ENCODE results near the gene WDR44. TPM values are rescaled to one million over a fixed set of nuclear protein-coding genes. Genes with fewer than 3 reads are reported as not detected.
A peak's percentile ranks its signal among the peaks of the same experiment; 100 is the strongest.

WDR44 gene
- total and polyA plus RNA-seq, 2 of the 13 experiments (the other 11 are each of a cell fraction or from before 2014, with no cell fraction given) = 2.2 to 4.3 TPM

GRCh38 chrX:118345464-118346257, at the start of gene WDR44 (continued):
- TF ChIP-seq ZNF513 (CRISPR knock-in tag; conservative IDR thresholded peaks at IDR 0.05) (no peak), KDM6A (CRISPR knock-in tag; IDR thresholded peaks at IDR 0.05; ENCODE audit: low read depth) (no peak), ZNF652 (CRISPR knock-in tag; IDR thresholded peaks at IDR 0.05; ENCODE audit: borderline replicate concordance, low read depth) (no peak), ZFP1 (CRISPR knock-in tag; IDR thresholded peaks at IDR 0.05) (no peak), GATAD2A (CRISPR knock-in tag; IDR thresholded peaks at IDR 0.05) (no peak), XBP1 (CRISPR knock-in tag; IDR thresholded peaks at IDR 0.05) (no peak), ZNF296 (CRISPR knock-in tag; conservative IDR thresholded peaks at IDR 0.05) (no peak), FOXP1 (IDR thresholded peaks at IDR 0.05) (no peak), FOXP1 (CRISPR knock-in tag; IDR thresholded peaks at IDR 0.05) (no peak), SOX13 (IDR thresholded peaks at IDR 0.05) (no peak), SOX13 (CRISPR knock-in tag; conservative IDR thresholded peaks at IDR 0.05 in 1 of 2, IDR thresholded peaks at IDR 0.05 in 1 of 2) (no peak), HMGXB3 (CRISPR knock-in tag; IDR thresholded peaks at IDR 0.05; ENCODE audit: borderline replicate concordance) (no peak), MIER3 (CRISPR knock-in tag; IDR thresholded peaks at IDR 0.05; ENCODE audit: borderline replicate concordance) (no peak), NFKBIZ (CRISPR knock-in tag; IDR thresholded peaks at IDR 0.05) (no peak), NRL (CRISPR knock-in tag; IDR thresholded peaks at IDR 0.05; ENCODE audit: borderline replicate concordance) (no peak), HDAC2 (CRISPR knock-in tag; IDR thresholded peaks at IDR 0.05) (no peak), ZNF468 (CRISPR knock-in tag; IDR thresholded peaks at IDR 0.05) (no peak), YY1 (IDR thresholded peaks at IDR 0.05; ENCODE audit: insufficient read depth, insufficient replicate concordance, low read depth, low read length) (no peak), ZNF510 (CRISPR knock-in tag; IDR thresholded peaks at IDR 0.05; ENCODE audit: low read depth) (no peak)
- TF ChIP-seq, protein P1, sequence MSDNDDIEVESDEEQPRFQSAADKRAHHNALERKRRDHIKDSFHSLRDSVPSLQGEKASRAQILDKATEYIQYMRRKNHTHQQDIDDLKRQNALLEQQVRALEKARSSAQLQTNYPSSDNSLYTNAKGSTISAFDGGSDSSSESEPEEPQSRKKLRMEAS (IDR thresholded peaks at IDR 0.05) = peak; percentile 27; the same call in 1 of the 2 replicates
- TF ChIP-seq, protein P2, sequence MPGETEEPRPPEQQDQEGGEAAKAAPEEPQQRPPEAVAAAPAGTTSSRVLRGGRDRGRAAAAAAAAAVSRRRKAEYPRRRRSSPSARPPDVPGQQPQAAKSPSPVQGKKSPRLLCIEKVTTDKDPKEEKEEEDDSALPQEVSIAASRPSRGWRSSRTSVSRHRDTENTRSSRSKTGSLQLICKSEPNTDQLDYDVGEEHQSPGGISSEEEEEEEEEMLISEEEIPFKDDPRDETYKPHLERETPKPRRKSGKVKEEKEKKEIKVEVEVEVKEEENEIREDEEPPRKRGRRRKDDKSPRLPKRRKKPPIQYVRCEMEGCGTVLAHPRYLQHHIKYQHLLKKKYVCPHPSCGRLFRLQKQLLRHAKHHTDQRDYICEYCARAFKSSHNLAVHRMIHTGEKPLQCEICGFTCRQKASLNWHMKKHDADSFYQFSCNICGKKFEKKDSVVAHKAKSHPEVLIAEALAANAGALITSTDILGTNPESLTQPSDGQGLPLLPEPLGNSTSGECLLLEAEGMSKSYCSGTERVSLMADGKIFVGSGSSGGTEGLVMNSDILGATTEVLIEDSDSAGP (CRISPR knock-in tag; IDR thresholded peaks at IDR 0.05; ENCODE audit: borderline replicate concordance) = 0 out of 2 replicates have a peak, but pooled peaks have one; percentile 31
- TF ChIP-seq, protein P3, sequence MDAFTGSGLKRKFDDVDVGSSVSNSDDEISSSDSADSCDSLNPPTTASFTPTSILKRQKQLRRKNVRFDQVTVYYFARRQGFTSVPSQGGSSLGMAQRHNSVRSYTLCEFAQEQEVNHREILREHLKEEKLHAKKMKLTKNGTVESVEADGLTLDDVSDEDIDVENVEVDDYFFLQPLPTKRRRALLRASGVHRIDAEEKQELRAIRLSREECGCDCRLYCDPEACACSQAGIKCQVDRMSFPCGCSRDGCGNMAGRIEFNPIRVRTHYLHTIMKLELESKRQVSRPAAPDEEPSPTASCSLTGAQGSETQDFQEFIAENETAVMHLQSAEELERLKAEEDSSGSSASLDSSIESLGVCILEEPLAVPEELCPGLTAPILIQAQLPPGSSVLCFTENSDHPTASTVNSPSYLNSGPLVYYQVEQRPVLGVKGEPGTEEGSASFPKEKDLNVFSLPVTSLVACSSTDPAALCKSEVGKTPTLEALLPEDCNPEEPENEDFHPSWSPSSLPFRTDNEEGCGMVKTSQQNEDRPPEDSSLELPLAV (CRISPR knock-in tag; conservative IDR thresholded peaks at IDR 0.05; ENCODE audit: low read depth) = no peak

Data from HepG2 (cell line).